Neutrophil (primary cell): ENCODE data around the gene TAS2R10.

Experiments
- H3K27ac ChIP-seq: fragments of 200-600 bp; sonication (generic); 2 replicates; pipeline ENCODE4 v1.5.1; 2016; ENCODE audit warnings: mild to moderate bottlenecking, moderate library complexity
- H3K27me3 ChIP-seq: fragments of 200-600 bp; sonication (generic); 2 replicates; pipeline ENCODE4 v1.6.0; 2016; ENCODE audit warnings: mild to moderate bottlenecking
- H3K36me3 ChIP-seq: fragments of 200-600 bp; sonication (generic); 2 replicates; pipeline ENCODE4 v1.5.1; 2017
- H3K4me1 ChIP-seq, 2 experiments: fragments of 200-600 bp in 1 of 2; sonication (generic) in 1 of 2; 1 replicate in 1 of 2; 2 replicates in 1 of 2; pipeline versions ENCODE4 v1.5.1 to v1.6.1; 2013 to 2016; ENCODE audit warnings: low read depth in 1 of 2, low read length in 1 of 2, mild to moderate bottlenecking in 1 of 2, moderate library complexity in 1 of 2; ENCODE audit not compliant: control insufficient read depth in 1 of 2, insufficient read depth in 1 of 2
- H3K4me3 ChIP-seq, 2 experiments: fragments of 200-600 bp in 1 of 2; sonication (generic) in 1 of 2; 1 replicate in 1 of 2; 2 replicates in 1 of 2; pipeline ENCODE4 v1.5.1; 2013 to 2016; ENCODE audit warnings: low read depth in 1 of 2, low read length in 1 of 2, mild to moderate bottlenecking in 1 of 2, moderate library complexity in 1 of 2
- H3K9me3 ChIP-seq: fragments of 200-600 bp; sonication (generic); 2 replicates; pipeline ENCODE4 v1.5.1; 2016
- CTCF ChIP-seq: fragments of 200-600 bp; sonication (generic); IDR thresholded peaks from 2 replicates; pipeline ENCODE4 v1.5.1; 2016; ENCODE audit warnings: antibody characterized with exemption

The TAS2R10 gene

GRCh38 chr12:10855807-10856206 lies 29.6 kb upstream of the TAS2R10 start:
- no peak overlapping the region for H3K27ac ChIP-seq
- no peak for TF ChIP-seq CTCF
- no peaks in the 10 kb centered on the region for H3K4me1 ChIP-seq
- H3K9me3 ChIP-seq: no peaks in the 10 kb centered on the region
- H3K36me3 ChIP-seq: no peaks in the 10 kb centered on the region
- no peaks in the 10 kb centered on the region for H3K27me3 ChIP-seq
- H3K4me3 ChIP-seq: no peak overlapping the region

- Histone ChIP-seq H3K36me3 (no peaks in the 10 kb centered on the region), H3K27ac (no peak overlapping the region), H3K9me3 (no peaks in the 10 kb centered on the region), H3K4me3 (no peak overlapping the region), H3K4me1 (no peaks in the 10 kb centered on the region), H3K27me3 (no peaks in the 10 kb centered on the region)
- TF ChIP-seq CTCF: no peak
Observed at GRCh38 chr12:10853776-10854175, 27.6 kb upstream of the TAS2R10 start.

- Histone ChIP-seq H3K4me3 (no peak overlapping the region), H3K36me3 (no peaks in the 10 kb centered on the region), H3K27me3 (no peaks in the 10 kb centered on the region), H3K9me3 (no peaks in the 10 kb centered on the region), H3K27ac (no peak overlapping the region), H3K4me1 (no peaks in the 10 kb centered on the region)
- TF ChIP-seq CTCF: no peak
Observed at GRCh38 chr12:10851243-10851858, 25.2 kb upstream of the TAS2R10 start.

- H3K4me1 ChIP-seq: no peaks in the 10 kb centered on the region
- no peaks in the 10 kb centered on the region for H3K36me3 ChIP-seq
- TF ChIP-seq CTCF: no peak
- no peaks in the 10 kb centered on the region for H3K9me3 ChIP-seq
- no peak within 1 kb of the TSS for H3K4me3 ChIP-seq
- no peak within 1 kb of the TSS for H3K27ac ChIP-seq
- H3K27me3 ChIP-seq: no peaks in the 10 kb centered on the region
Observed at GRCh38 chr12:10849425-10849878, 23.3 kb upstream of the TAS2R10 start, which contains the start of gene PRR4. TSS of gene PRR4 (minus strand) at chr12:10849475. CDS start at chr12:10849437, 38 bp downstream.

- Histone ChIP-seq H3K4me3 (no peak overlapping the region), H3K9me3 (no peaks in the 10 kb centered on the region), H3K27ac (no peak overlapping the region), H3K4me1 (no peaks in the 10 kb centered on the region), H3K36me3 (no peaks in the 10 kb centered on the region), H3K27me3 (no peaks in the 10 kb centered on the region)
- TF ChIP-seq CTCF: no peak
Observed at GRCh38 chr12:10847744-10848143, 21.6 kb upstream of the TAS2R10 start.
